Measurements from ENCODE around the gene THRB.
A peak's percentile ranks its signal among the peaks of the same experiment; 100 is the strongest.

Gene THRB

GRCh38 chr3:24343084-24343783 lies 151.4 kb downstream of the THRB start:
- peak; percentile 77 for DNase-seq

- DNase-seq = no peak
These were observed 152.4 kb downstream of the THRB start for GRCh38 chr3:24342275-24342674.

DNA sequence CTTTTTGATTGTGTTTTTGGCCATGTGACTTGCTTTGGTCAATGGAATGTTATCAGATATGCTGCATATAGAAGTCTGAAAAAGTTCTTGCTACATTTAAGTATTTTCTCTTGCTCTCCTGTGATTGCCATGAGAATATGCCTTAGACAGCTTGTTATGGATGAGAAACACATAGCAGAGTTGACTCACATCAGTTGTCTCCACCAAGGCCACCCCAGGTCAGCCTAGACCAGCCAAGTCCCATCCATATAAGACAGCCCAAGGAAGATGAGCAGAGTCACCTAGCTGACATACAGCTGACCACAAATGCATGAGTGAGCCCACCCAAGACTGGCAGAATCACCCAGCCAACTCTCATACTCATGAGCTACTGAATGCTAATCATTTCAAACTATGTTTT lies 153.0 kb downstream of the THRB start:
- DNase-seq = peak; percentile 36

- DNase-seq = no peak
These were observed 153.7 kb downstream of the THRB start for GRCh38 chr3:24340966-24341365.

DNA sequence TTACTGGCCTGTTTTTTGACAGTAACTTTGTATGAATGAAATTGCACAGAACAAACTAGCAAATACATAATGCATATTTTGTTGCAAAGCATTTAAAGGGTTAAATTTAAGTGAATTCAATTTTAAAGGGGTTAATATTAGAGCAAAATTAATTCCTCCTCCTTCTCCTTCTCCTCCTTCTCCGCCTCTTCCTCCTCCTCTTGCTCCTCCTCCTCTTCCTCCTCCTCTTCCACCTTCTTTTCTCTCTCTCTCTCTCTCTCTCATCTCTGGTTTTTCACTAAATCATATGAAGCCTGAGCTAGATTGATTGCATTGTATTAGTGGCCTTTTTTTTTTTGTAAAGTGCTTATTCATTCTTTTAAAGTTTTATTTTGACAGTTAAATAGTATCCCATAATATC lies 154.5 kb downstream of the THRB start:
- no peak for DNase-seq

DNA sequence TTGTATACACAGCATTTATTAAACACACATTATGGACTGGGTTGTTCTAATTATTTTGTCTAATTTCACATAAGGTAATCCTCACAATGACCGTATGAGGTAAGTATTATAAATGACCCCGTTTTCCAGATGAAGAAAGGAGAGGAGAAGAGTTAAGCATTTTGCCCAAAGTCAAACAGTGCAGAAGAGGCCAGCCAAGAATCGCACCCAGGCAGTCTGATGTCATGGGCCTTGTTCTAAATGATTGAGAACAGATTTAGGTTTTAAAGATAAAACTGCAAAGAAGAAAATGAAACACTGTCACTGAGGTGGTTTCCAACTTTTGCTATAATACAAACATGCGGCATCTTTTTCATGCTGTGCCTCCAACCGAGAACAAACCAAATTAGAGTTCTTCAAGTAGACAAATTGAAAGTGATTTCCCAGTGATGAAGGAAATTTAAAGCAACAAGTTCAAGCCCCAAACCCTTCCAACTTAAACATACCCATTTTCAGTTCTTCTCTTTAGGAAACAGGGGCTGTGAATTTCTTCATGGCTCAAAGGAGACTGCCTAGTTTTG lies 155.3 kb downstream of the THRB start:
- DNase-seq = no peak

DNA sequence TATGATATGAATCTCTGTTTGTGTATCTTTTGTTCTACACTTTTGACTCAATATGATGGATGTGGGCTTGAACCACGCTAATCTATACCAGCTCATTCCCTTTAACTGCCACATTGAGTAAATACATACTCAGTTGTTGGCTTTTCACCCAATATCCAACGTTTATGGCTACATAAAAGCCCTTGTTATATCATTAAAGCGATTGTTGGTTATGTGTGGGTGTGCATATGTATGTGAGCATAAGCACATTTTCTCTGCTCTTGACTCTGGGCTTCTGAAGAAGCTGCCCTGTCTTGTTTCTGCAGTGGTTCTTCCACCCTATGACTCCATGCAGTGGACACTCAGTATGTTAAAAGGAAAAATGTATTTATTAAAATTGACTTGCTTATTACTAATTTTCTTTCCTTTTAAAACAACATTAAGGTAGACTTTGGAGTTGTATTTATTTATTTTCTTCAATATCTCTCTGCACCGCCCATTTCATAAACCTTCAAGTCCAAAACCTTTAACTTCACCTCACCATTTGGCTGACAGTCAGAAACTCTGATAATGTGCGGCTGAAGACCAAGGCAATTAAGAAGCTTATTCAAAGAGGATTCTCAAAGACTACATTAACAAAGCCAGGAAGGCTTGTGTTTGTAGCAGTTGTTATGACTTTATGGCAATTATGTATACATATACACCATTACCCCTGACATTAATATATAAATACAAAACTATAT lies 156.1 kb downstream of the THRB start:
- DNase-seq = no peak

DNA sequence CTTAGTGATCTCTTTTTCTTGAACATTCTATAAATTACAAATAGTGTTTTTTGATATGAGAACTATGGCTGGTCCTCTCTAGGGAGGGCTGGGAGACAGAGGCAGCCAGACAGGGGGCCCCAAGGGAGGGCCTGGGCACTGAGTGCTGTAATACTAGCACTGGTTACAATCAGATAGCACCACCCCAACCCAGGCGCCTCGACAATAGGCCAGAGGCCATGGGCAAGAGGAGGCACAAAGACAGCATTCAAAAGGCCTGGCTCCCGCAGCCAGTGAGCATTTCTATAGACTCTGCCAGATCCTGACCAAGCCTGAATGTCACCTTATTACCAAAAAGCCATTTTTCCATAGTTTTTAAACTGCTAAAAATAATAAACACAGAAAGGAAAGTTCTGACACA lies 158.5 kb downstream of the THRB start:
- DNase-seq = no peak

- DNase-seq = no peak
These were observed 162.6 kb downstream of the THRB start for GRCh38 chr3:24332092-24332491.

GRCh38 chr3:24323272-24323671 lies 171.4 kb downstream of the THRB start:
- DNase-seq = peak; percentile 18

DNA sequence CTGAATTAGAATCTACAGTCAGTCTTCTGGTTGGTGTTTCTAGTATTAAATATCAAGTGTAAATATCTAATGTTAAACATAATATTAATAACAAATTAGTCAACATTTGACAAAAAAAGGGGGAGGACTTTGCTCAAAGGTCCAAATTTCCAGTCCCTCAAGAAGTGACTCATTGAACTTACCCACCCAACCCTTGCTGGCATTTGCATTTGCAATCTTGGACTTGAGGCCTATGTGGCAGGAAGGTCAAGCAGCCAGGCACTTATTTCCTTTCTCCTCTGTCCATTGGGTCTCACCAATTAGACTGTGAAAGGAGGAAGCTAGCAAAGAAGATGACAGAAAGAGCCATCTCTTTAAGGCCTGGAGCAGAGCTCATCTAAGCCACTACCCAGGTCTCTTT lies 174.0 kb downstream of the THRB start:
- DNase-seq = no peak

GRCh38 chr3:24318677-24319287 lies 175.9 kb downstream of the THRB start:
- DNase-seq = peak; percentile 82

DNA sequence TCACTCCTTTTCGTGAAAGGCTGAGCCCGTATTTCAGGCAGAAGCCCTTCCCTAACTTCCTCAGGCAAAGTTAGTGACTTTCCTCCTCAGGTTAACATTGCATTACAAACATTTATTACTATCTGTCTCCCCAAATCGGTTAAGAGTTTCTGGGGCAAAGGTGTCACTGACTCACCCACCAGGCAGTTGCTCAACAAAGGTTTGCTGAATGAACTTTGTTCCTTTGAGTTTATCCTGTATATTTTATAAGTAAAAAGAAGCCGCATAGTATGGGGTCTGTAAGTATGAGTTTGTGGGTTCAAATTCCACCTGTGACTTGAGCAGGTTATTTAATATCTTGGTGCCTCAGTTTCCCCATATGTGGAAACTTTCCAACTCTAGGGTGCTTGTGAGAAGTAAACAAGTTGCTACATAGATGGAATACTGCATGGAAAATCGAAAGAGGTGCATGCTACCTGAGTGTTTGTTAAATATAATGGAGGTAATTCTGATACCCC lies 177.7 kb downstream of the THRB start:
- DNase-seq = no peak

DNA sequence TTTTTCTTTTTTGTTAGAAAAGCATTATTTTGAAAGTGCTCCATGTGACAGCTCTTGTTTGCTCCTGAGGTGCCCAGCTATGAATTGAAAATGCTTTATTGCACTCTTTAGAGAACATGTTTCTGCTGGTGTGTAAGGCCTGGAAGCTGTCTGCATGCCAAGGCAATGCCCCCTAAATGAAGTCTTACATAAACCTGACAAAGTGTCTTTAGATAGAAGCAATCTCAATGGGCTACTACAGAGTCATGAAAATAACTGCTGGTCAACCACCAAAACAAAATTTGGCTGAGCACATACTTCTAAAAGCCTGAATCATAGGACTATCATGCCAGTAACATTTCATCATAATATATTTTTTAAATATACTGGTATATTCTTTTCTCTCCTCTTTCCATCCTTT lies 178.7 kb downstream of the THRB start:
- peak; percentile 42 for DNase-seq

GRCh38 chr3:24315356-24315755 lies 179.3 kb downstream of the THRB start:
- DNase-seq = no peak

DNA sequence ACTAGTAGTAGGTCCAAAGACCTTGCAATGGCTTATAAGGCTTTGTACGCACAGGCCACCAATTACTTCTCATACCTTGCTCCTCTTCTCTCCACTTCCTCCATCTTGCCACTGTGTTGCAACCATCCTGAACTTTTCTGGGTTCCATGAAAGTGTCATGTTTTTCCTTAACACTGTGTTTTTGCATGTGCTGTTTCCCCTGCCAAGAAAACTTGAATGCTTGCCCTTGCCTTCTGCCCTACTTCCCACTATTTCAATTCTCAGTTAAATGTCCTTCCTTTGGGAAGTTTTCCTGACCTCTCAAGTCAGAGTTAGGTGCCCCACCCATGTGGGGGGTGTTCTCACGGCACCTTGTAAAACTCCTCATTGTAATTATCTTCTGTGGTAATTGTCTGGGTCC lies 182.8 kb downstream of the THRB start:
- no peak for DNase-seq

DNA sequence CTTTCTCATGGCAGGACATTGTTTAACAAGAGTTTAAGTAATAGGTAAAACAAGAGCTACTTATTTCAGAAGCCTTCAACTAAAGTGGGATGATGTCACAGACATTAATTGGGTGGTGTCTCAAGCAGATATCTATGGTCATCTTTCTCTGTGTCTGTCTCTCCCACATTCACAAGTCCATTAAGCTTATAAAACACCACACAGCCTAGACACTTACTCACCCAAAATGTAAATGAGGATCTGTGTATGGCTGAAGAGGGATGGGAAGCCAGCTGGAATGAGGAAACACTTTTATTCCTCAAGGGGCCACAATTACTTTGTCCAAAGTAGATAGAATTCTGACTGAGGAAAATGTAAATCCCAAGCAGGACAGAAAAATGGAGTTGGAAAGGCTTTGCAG lies 183.8 kb downstream of the THRB start:
- no peak for DNase-seq

DNA sequence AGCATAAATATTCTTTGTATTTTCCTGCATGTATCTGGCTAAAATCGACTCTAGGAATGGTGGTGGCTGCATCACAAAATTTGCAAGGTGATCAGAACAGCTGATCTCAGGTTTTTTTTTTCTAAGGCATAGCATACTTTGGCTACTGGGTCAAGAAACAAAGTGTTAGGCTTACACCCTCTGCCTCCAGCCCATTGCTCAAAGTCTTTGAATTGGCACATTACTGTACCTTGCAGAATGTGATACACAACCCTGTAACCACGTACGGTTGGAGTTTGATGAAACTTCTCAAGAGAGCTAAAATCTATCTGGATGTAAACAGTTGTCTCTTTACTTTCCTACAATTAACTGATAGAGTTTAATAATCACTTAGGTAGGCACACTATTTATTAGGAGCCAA lies 188.1 kb downstream of the THRB start:
- no peak for DNase-seq

- DNase-seq = peak; percentile 50
These were observed 188.7 kb downstream of the THRB start for GRCh38 chr3:24305795-24306467.

DNA sequence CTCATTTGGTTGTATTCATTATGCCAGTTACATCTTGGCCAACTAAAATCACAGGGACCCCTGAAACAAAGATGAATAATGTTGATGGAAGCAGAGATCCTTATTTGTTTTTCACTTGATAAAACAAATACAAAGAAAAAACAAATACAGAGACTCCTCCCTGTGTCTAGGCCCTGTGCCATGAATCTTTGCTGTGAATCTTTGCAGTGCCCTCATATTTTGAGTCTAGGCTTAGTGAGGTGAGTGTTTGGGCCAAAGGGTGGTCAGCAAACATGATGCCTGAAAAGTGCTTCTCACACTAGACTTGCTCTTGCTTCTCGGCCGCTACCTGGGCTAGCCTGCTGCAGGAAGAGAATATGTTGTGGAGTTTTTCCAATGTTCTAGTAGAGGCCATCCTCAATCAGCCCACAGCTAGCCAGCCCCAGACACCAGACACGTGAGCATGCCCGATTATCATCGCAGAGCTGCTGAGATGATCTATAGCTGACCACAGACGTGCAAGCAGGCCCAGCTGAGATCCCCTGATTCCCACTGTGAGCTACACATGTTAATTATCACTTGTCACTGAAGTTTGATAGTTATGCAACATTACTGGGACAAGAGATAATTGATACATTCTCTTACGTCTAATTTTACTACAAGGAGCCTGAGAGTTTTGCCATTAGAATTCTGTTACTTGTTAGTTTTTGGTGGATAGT lies 191.4 kb downstream of the THRB start:
- peak; percentile 76 for DNase-seq

DNA sequence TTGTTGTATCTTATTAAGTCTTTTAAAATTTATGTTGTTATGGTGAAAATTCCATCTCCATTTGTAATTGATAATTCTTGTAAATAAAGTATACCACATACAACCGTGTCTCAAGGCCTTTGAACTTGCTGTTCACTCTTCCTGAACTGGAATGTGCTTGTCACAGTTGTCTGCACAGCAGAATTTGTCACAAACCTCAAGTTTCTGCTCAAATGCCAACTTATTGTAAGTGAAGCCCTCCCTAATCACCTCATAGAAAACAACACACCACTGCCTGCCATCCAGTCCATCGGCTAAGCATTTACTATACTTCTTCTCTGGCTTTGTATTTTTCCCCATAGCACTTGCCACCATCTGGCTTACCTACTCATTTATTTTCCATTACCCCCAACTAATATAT lies 192.3 kb downstream of the THRB start:
- no peak for DNase-seq

DNA sequence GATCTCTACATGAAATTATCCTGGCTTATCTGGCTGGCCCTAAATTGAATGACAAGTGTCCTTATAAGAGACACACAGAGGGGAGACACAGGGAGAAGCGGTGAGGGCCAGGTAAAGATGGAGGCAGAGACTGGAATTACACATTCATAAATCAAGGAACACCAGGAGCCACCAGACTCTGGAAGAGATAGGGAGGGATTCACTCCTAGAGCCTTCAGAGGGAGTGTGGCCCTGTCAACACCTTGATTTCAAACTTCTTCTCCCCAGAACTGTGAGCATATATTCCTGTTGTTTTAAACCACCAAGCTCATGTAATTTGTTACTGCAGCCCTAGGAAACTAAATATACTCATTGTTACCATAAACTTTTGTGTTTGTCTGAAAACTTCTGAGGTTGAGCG lies 193.7 kb downstream of the THRB start:
- no peak for DNase-seq
